GM21381 (cell line): ENCODE results near the gene RYR2.

ENCODE experiments used
- ATAC-seq: cut with Tn5 transposase; IDR thresholded peaks from one replicate; pipeline ENCODE4 v1.9.1; 2021; ENCODE audit warnings: mild to moderate bottlenecking, moderate library complexity; ENCODE audit not compliant: unreplicated experiment

RYR2 gene

GRCh38 chr1:237878406-237878805 lies 836.4 kb downstream of the RYR2 start:
- ATAC-seq = no peak

DNA sequence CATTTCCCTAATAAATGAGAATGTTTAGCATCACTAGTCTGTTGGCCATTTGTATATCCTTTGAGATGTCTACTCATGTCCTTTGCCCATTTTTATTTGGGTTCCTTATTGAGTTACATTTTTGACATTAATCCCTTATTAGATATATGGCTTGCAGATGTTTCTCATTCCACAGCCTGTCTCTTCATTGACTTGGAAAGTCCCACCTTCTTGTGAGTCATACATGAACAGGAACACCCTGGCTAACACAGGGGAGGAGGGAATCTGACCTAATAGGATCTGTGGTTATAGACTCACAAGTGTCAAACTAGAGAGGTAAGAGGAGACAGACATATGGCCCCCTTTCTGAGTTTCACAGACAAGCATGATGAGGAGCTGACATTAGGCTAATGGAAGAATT lies 837.2 kb downstream of the RYR2 start:
- no peak for ATAC-seq
